ENCODE measurements around the gene CTNNA2.

The CTNNA2 gene

GRCh38 chr2:79723830-79724229 lies 211.0 kb downstream of the CTNNA2 start:
- H3K4me3 ChIP-seq (ENCODE audit: low read depth, low read length), result no peak overlapping the region
- no peak for DNase-seq (ENCODE audit: low read depth)
- no peak for TF ChIP-seq CTCF (IDR thresholded peaks at IDR 0.05; ENCODE audit: control insufficient read depth, extremely low read depth, insufficient read depth)

GRCh38 chr2:79729532-79729931 lies 216.7 kb downstream of the CTNNA2 start:
- TF ChIP-seq CTCF (IDR thresholded peaks at IDR 0.05; ENCODE audit: control insufficient read depth, extremely low read depth, insufficient read depth), result no peak
- H3K4me3 ChIP-seq (ENCODE audit: low read depth, low read length), result no peak overlapping the region
- DNase-seq (ENCODE audit: low read depth), result no peak

- no peak for DNase-seq (ENCODE audit: low read depth)
- H3K4me3 ChIP-seq (ENCODE audit: low read depth, low read length), result no peak overlapping the region
- TF ChIP-seq CTCF (IDR thresholded peaks at IDR 0.05; ENCODE audit: control insufficient read depth, extremely low read depth, insufficient read depth), result no peak
Measured at GRCh38 chr2:79734518-79734917, 221.7 kb downstream of the CTNNA2 start.

GRCh38 chr2:79740879-79741443 lies 228.1 kb downstream of the CTNNA2 start:
- TF ChIP-seq CTCF (IDR thresholded peaks at IDR 0.05; ENCODE audit: control insufficient read depth, extremely low read depth, insufficient read depth), result peak; percentile 20; the same call in 1 of the 2 replicates
- H3K4me3 ChIP-seq (ENCODE audit: low read depth, low read length), result no peak overlapping the region
- DNase-seq (ENCODE audit: low read depth), result no peak

GRCh38 chr2:79750321-79750720 lies 237.5 kb downstream of the CTNNA2 start:
- DNase-seq (ENCODE audit: low read depth), result no peak
- no peak overlapping the region for H3K4me3 ChIP-seq (ENCODE audit: low read depth, low read length)
- TF ChIP-seq CTCF (IDR thresholded peaks at IDR 0.05; ENCODE audit: control insufficient read depth, extremely low read depth, insufficient read depth), result no peak

- no peak overlapping the region for H3K4me3 ChIP-seq (ENCODE audit: low read depth, low read length)
- TF ChIP-seq CTCF (IDR thresholded peaks at IDR 0.05; ENCODE audit: control insufficient read depth, extremely low read depth, insufficient read depth), result no peak
- no peak for DNase-seq (ENCODE audit: low read depth)
Measured at GRCh38 chr2:79757526-79757925, 244.7 kb downstream of the CTNNA2 start.

- TF ChIP-seq CTCF (IDR thresholded peaks at IDR 0.05; ENCODE audit: control insufficient read depth, extremely low read depth, insufficient read depth), result no peak
- DNase-seq (ENCODE audit: low read depth), result no peak
- no peak overlapping the region for H3K4me3 ChIP-seq (ENCODE audit: low read depth, low read length)
Measured at GRCh38 chr2:79758042-79758441, 245.2 kb downstream of the CTNNA2 start.

Measured in LNCaP clone FGC (cell line).